ENCODE data around the gene ELL2. TPM values are rescaled to one million over a fixed set of nuclear protein-coding genes. Genes with fewer than 3 reads are reported as not detected.

Gene ELL2
- total RNA-seq, 1 donor from 2014 or later = 21.6 TPM

- no peak for DNase-seq (ENCODE audit: low spot score)
- H3K4me3 Mint-ChIP-seq (ENCODE audit: unreplicated experiment) = no peak overlapping the region
- TF ChIP-seq, protein P1, sequence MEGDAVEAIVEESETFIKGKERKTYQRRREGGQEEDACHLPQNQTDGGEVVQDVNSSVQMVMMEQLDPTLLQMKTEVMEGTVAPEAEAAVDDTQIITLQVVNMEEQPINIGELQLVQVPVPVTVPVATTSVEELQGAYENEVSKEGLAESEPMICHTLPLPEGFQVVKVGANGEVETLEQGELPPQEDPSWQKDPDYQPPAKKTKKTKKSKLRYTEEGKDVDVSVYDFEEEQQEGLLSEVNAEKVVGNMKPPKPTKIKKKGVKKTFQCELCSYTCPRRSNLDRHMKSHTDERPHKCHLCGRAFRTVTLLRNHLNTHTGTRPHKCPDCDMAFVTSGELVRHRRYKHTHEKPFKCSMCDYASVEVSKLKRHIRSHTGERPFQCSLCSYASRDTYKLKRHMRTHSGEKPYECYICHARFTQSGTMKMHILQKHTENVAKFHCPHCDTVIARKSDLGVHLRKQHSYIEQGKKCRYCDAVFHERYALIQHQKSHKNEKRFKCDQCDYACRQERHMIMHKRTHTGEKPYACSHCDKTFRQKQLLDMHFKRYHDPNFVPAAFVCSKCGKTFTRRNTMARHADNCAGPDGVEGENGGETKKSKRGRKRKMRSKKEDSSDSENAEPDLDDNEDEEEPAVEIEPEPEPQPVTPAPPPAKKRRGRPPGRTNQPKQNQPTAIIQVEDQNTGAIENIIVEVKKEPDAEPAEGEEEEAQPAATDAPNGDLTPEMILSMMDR (IDR thresholded peaks at IDR 0.05; ENCODE audit: unreplicated experiment) = no peak
- no peaks in the 10 kb centered on the region for H3K36me3 Mint-ChIP-seq (ENCODE audit: low read depth, unreplicated experiment)
- no peak overlapping the region for H3K27ac Mint-ChIP-seq (ENCODE audit: unreplicated experiment)
- no peaks in the 10 kb centered on the region for H3K9me3 Mint-ChIP-seq (ENCODE audit: unreplicated experiment)
- H3K27me3 Mint-ChIP-seq (ENCODE audit: unreplicated experiment) = peaks cover 2% of the 10 kb centered on the region
- H3K4me1 Mint-ChIP-seq (ENCODE audit: unreplicated experiment) = no peaks in the 10 kb centered on the region
Observed at GRCh38 chr5:95975703-95976102, 14.1 kb upstream of the ELL2 start.

GRCh38 chr5:95973793-95974325, 12.2 kb upstream of the ELL2 start:
- Mint-ChIP-seq H3K9me3 (ENCODE audit: unreplicated experiment) (no peaks in the 10 kb centered on the region), H3K4me3 (ENCODE audit: unreplicated experiment) (no peak overlapping the region), H3K27me3 (ENCODE audit: unreplicated experiment) (peaks cover 2% of the 10 kb centered on the region), H3K36me3 (ENCODE audit: low read depth, unreplicated experiment) (no peaks in the 10 kb centered on the region), H3K4me1 (ENCODE audit: unreplicated experiment) (no peaks in the 10 kb centered on the region), H3K27ac (ENCODE audit: unreplicated experiment) (no peak overlapping the region)
- TF ChIP-seq, protein P1 (IDR thresholded peaks at IDR 0.05; ENCODE audit: unreplicated experiment) = no peak
- no peak for DNase-seq (ENCODE audit: low spot score)

DNA sequence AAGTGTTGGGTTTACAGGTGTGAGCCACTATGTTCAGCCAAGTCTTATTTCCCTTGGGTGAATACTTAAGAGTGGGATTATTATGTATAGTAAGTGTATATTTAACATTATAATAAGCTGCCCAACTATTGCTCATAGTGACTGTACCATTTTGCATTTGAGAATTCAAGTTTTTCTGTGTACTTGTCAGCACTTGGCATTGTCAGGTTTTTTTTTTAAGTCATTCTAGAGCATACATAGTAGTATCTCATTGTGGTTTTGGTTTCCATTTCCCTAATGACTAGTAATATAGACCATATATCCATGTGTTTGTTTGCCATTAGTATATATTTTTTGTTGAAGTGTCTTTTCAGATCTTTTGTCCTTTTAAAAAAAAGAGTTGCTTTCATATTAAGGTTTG, 10.5 kb upstream of the ELL2 start:
- no peak for DNase-seq (ENCODE audit: low spot score)
- Mint-ChIP-seq H3K36me3 (ENCODE audit: low read depth, unreplicated experiment) (no peaks in the 10 kb centered on the region), H3K27me3 (ENCODE audit: unreplicated experiment) (peaks cover 2% of the 10 kb centered on the region), H3K4me3 (ENCODE audit: unreplicated experiment) (no peak overlapping the region), H3K27ac (ENCODE audit: unreplicated experiment) (no peak overlapping the region), H3K4me1 (ENCODE audit: unreplicated experiment) (no peaks in the 10 kb centered on the region), H3K9me3 (ENCODE audit: unreplicated experiment) (no peaks in the 10 kb centered on the region)
- TF ChIP-seq, protein P1 (IDR thresholded peaks at IDR 0.05; ENCODE audit: unreplicated experiment) = no peak

GRCh38 chr5:95970359-95970704, 8.7 kb upstream of the ELL2 start:
- Mint-ChIP-seq H3K4me3 (ENCODE audit: unreplicated experiment) (no peak overlapping the region), H3K27ac (ENCODE audit: unreplicated experiment) (no peak overlapping the region), H3K4me1 (ENCODE audit: unreplicated experiment) (no peaks in the 10 kb centered on the region), H3K9me3 (ENCODE audit: unreplicated experiment) (no peaks in the 10 kb centered on the region), H3K27me3 (ENCODE audit: unreplicated experiment) (peaks cover 2% of the 10 kb centered on the region), H3K36me3 (ENCODE audit: low read depth, unreplicated experiment) (no peaks in the 10 kb centered on the region)
- TF ChIP-seq, protein P1 (IDR thresholded peaks at IDR 0.05; ENCODE audit: unreplicated experiment) = no peak
- DNase-seq (ENCODE audit: low spot score) = no peak

GRCh38 chr5:95969651-95970358, 8.2 kb upstream of the ELL2 start:
- DNase-seq (ENCODE audit: low spot score) = no peak
- Mint-ChIP-seq H3K27me3 (ENCODE audit: unreplicated experiment) (peaks cover 2% of the 10 kb centered on the region), H3K27ac (ENCODE audit: unreplicated experiment) (no peak overlapping the region), H3K36me3 (ENCODE audit: low read depth, unreplicated experiment) (no peaks in the 10 kb centered on the region), H3K4me1 (ENCODE audit: unreplicated experiment) (no peaks in the 10 kb centered on the region), H3K9me3 (ENCODE audit: unreplicated experiment) (no peaks in the 10 kb centered on the region), H3K4me3 (ENCODE audit: unreplicated experiment) (no peak overlapping the region)
- TF ChIP-seq, protein P1 (IDR thresholded peaks at IDR 0.05; ENCODE audit: unreplicated experiment) = no peak

Measured in endothelial cell (in vitro differentiated cells).